Left colon (tissue), 2 donors: ENCODE results near the gene RSF1. TPM values are rescaled to one million over a fixed set of nuclear protein-coding genes. Genes with fewer than 3 reads are reported as not detected.

Experiments
- ATAC-seq: fragments of 200-7000 bp; cut with Tn5 transposase; one replicate; pipeline ENCODE4 v1.9.1; 2020; ENCODE audit warnings: mild to moderate bottlenecking, moderate library complexity
- DNase-seq, 2 donors: peaks; one replicate each; pipeline ENCODE4 v3.0.0-alpha.2; 2020
- intact Hi-C, 2 donors: fragments of 100-400 bp; cut with DNase I in 1 of 2; cut with micrococcal nuclease in 1 of 2; formaldehyde crosslinking; loops; one replicate each; pipeline versions ENCODE4 v1.11.2 to v1.14.0; 2022; cut with DNase I, micrococcal nuclease
- total RNA-seq, 2 donors: library from RNA; stranded (reverse); fragmentation: NEBNext Ultra II Directional; extraction: Animal tissue kit (Norgen Biotek cat#: 25700); gene quantifications; one replicate each; pipeline ENCODE4 v1.2.1, GENCODE V29; 2021
- donor health status: DM: no; HTN: no; CAD: no.
- donor health status: DM: yes; HTN: yes; CAD: no.

The RSF1 gene
- total RNA-seq, 2 donors from 2014 or later: 47.5 to 47.7 TPM

- intact Hi-C loops: no loop called here
- DNase-seq (no peak), ATAC-seq (peak; percentile 63)
Measured at GRCh38 chr11:77771135-77771534, 49.4 kb downstream of the RSF1 start.

GRCh38 chr11:77770629-77771028 lies 49.9 kb downstream of the RSF1 start:
- intact Hi-C loops: no loop called here
- DNase-seq: no peak
- no peak for ATAC-seq

GRCh38 chr11:77762426-77762825 lies 58.1 kb downstream of the RSF1 start:
- intact Hi-C loops: no loop called here

GRCh38 chr11:77761491-77761890 lies 59.0 kb downstream of the RSF1 start:
- ATAC-seq: no peak
- intact Hi-C loops: no loop called here
- DNase-seq: no peak

More at GRCh38 chr11:77762426-77762825, 58.1 kb downstream of the RSF1 start:
- no peak for ATAC-seq
- DNase-seq: no peak

- intact Hi-C loops: no loop called here
- ATAC-seq: no peak
- no peak for DNase-seq
Measured at GRCh38 chr11:77758331-77758730, 62.2 kb downstream of the RSF1 start.

- ATAC-seq (no peak), DNase-seq (no peak)
- intact Hi-C loops: no loop called here
Measured at GRCh38 chr11:77753230-77753629, 67.3 kb downstream of the RSF1 start.

- intact Hi-C loops: no loop called here
- ATAC-seq (no peak), DNase-seq (no peak)
Measured at GRCh38 chr11:77752516-77752915, 68.0 kb downstream of the RSF1 start.

GRCh38 chr11:77750394-77751156 lies 69.9 kb downstream of the RSF1 start:
- no peak for DNase-seq
- ATAC-seq: no peak

GRCh38 chr11:77749232-77749631 lies 71.3 kb downstream of the RSF1 start:
- intact Hi-C loops: no loop called here
- ATAC-seq (no peak), DNase-seq (no peak)

More at GRCh38 chr11:77750394-77751156, 69.9 kb downstream of the RSF1 start:
- intact Hi-C loops: no loop called here

- intact Hi-C loops: no loop called here
- ATAC-seq (no peak), DNase-seq (no peak)
Measured at GRCh38 chr11:77748266-77748665, 72.3 kb downstream of the RSF1 start.

- intact Hi-C loops: no loop called here
- DNase-seq (no peak), ATAC-seq (no peak)
Measured at GRCh38 chr11:77747381-77747969, 73.0 kb downstream of the RSF1 start.

GRCh38 chr11:77736473-77736872 lies 84.0 kb downstream of the RSF1 start:
- intact Hi-C loops: no loop called here
- DNase-seq (no peak), ATAC-seq (no peak)

GRCh38 chr11:77734890-77735289 lies 85.6 kb downstream of the RSF1 start:
- no peak for DNase-seq
- intact Hi-C loops: no loop called here
- no peak for ATAC-seq

GRCh38 chr11:77732143-77732542 lies 88.4 kb downstream of the RSF1 start:
- no peak for ATAC-seq
- intact Hi-C loops: no loop called here

GRCh38 chr11:77730789-77731188 lies 89.7 kb downstream of the RSF1 start:
- no peak for ATAC-seq
- intact Hi-C loops: no loop called here
- no peak for DNase-seq

More at GRCh38 chr11:77732143-77732542, 88.4 kb downstream of the RSF1 start:
- DNase-seq: no peak

GRCh38 chr11:77729063-77729462 lies 91.5 kb downstream of the RSF1 start:
- no peak for DNase-seq
- ATAC-seq: no peak
- intact Hi-C loops: no loop called here

- ATAC-seq (peak; percentile 94), DNase-seq (peak in 1 of 2 donors; percentile 57)
- intact Hi-C loops: no loop called here
Measured at GRCh38 chr11:77728203-77728786, 92.2 kb downstream of the RSF1 start.

GRCh38 chr11:77726524-77726923 lies 94.0 kb downstream of the RSF1 start:
- no peak for DNase-seq

GRCh38 chr11:77725433-77725832 lies 95.1 kb downstream of the RSF1 start:
- no peak for ATAC-seq
- intact Hi-C loops: no loop called here
- DNase-seq: no peak

More at GRCh38 chr11:77726524-77726923, 94.0 kb downstream of the RSF1 start:
- intact Hi-C loops: no loop called here
- no peak for ATAC-seq

- ATAC-seq: no peak
- intact Hi-C loops: no loop called here
- no peak for DNase-seq
Measured at GRCh38 chr11:77724636-77725035, 95.9 kb downstream of the RSF1 start.
